PC-3 (cell line): Measurements from ENCODE around the gene KCNK10. TPM values are rescaled to one million over a fixed set of nuclear protein-coding genes. Genes with fewer than 3 reads are reported as not detected.
A peak's percentile ranks its signal among the peaks of the same experiment; 100 is the strongest.

Experiments
- ATAC-seq: fragments of 200-7000 bp; cut with Tn5 transposase; 2 replicates; pipeline ENCODE4 v1.9.1; 2020; ENCODE audit warnings: mild to moderate bottlenecking, moderate library complexity
- BruUV-seq: library from RNA; stranded (reverse); fragments of 400-500 nt; replicated peaks from 2 replicates; lab custom pipeline; 2021; lab: Mats Ljungman, UMichigan
- CTCF ChIA-PET: fragments of 300-600 bp; sonication (Branson Sonifier 250); formaldehyde crosslinking; loops from one replicate; lab custom pipeline; 2022; ENCODE audit warnings: antibody characterized with exemption; lab: Charles Lee
- POLR2A ChIA-PET: fragments of 300-600 bp; sonication (Branson Sonifier 250); formaldehyde crosslinking; loops from one replicate; lab custom pipeline; 2022; ENCODE audit warnings: antibody characterized with exemption; ENCODE audit not compliant: unreplicated experiment; lab: Charles Lee
- DNase-seq: peaks from one replicate; pipeline ENCODE4 v3.0.0-alpha.2; 2015
- H2AFZ ChIP-seq: fragments of 300-600 bp; sonication (generic); 2 replicates; pipeline ENCODE4 v1.6.0; 2016; ENCODE audit warnings: antibody characterized with exemption, low read length
- H3F3A ChIP-seq: fragments of 300-600 bp; sonication (generic); one replicate; pipeline ENCODE4 v1.6.0; 2017; ENCODE audit warnings: antibody characterized with exemption, low read length, control low read depth, mild to moderate bottlenecking; ENCODE audit not compliant: unreplicated experiment
- H3K27ac ChIP-seq: fragments of 300-600 bp; sonication (generic); 2 replicates; pipeline ENCODE4 v1.5.1; 2016; ENCODE audit warnings: mild to moderate bottlenecking, low read length
- H3K27me3 ChIP-seq: fragments of 300-600 bp; sonication (generic); 2 replicates; pipeline ENCODE4 v1.6.1; 2016; ENCODE audit warnings: low read length, mixed read lengths
- H3K36me3 ChIP-seq: fragments of 300-600 bp; sonication (generic); 2 replicates; pipeline ENCODE4 v1.6.1; 2016; ENCODE audit warnings: low read depth, mixed run types, low read length, mixed read lengths
- H3K4me1 ChIP-seq: fragments of 300-600 bp; sonication (generic); 2 replicates; pipeline ENCODE4 v1.5.1; 2016; ENCODE audit warnings: low read length; ENCODE audit not compliant: insufficient read depth
- H3K4me2 ChIP-seq: fragments of 300-600 bp; sonication (generic); 2 replicates; pipeline ENCODE4 v1.6.0; 2016; ENCODE audit warnings: low read length
- H3K4me3 ChIP-seq: fragments of 300-600 bp; sonication (generic); 2 replicates; pipeline ENCODE4 v1.5.1; 2016; ENCODE audit warnings: mild to moderate bottlenecking, low read length, mixed read lengths
- H3K79me2 ChIP-seq: fragments of 300-600 bp; sonication (generic); 2 replicates; pipeline ENCODE4 v1.6.1; 2017; ENCODE audit warnings: low read length, mixed read lengths
- H3K9ac ChIP-seq: fragments of 300-600 bp; sonication (generic); 2 replicates; pipeline ENCODE4 v1.6.0; 2016; ENCODE audit warnings: mild to moderate bottlenecking, low read length
- H3K9me2 ChIP-seq: fragments of 300-600 bp; sonication (generic); replicated peaks from 2 replicates; pipeline ENCODE4 v1.6.1; 2016; ENCODE audit warnings: mixed run types, low read length, mixed read lengths
- H3K9me3 ChIP-seq: fragments of 300-600 bp; sonication (generic); 2 replicates; pipeline ENCODE4 v1.6.1; 2016; ENCODE audit warnings: low read length, mixed read lengths
- H4K20me1 ChIP-seq: fragments of 300-600 bp; sonication (generic); 2 replicates; pipeline ENCODE4 v1.6.1; 2016; ENCODE audit warnings: low read length, mixed read lengths
- EZH2 ChIP-seq: fragments of 300-600 bp; sonication (generic); IDR thresholded peaks from one replicate; pipeline ENCODE4 v1.6.1; 2017; ENCODE audit warnings: antibody characterized with exemption, mild to moderate bottlenecking, low read length; ENCODE audit not compliant: unreplicated experiment
- EZH2phosphoT487 ChIP-seq: fragments of 300-600 bp; sonication (generic); IDR thresholded peaks from 2 replicates; pipeline ENCODE4 v1.6.1; 2018; ENCODE audit warnings: mild to moderate bottlenecking, antibody characterized with exemption, low read length, borderline replicate concordance
- intact Hi-C: fragments of 100-400 bp; cut with micrococcal nuclease; formaldehyde crosslinking; loops from 2 replicates; pipeline ENCODE4 v1.9.0; 2023
- total RNA-seq: library from RNA; depleted of rRNA; stranded (reverse); fragments of >200 nt; gene quantifications from 2 replicates; pipeline ENCODE4 v1.2.3, GENCODE V29; 2014
- TF ChIP-seq, protein P1 (sequence below): fragments of 300-600 bp; sonication (generic); conservative IDR thresholded peaks from 2 replicates; pipeline ENCODE4 v1.5.1; 2017; ENCODE audit warnings: antibody characterized with exemption, low read depth, mild to moderate bottlenecking, low read length

The KCNK10 gene
- total RNA-seq, 1 experiment from 2014 or later = not detected

DNA sequence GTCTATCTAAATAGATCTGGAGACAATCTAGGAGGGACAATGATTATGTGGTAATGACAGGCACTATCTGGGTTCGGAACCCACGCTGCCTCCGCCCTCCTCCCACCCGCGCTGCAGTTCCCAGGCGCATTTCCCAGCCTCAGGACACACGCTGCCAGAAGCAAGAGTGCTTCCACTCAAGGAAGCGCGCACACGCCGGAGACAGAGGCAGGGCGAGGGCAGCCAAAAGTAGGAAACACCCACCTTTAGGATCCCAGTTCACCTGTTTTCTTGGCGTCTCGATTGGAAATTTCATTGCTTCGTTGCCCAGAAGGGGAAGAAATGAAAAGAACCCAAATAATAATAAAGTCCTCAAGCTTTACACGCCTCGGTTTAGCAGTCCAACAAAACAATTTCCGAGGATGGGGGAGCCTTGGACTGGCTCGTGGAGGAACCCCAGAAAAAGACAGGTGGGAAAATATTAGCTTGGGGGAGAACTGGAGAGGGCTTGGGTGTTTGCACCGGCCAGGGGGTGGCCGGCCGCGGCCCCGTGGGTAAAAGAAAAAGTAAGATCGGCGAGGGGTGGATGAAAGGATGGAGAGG is 474 bp downstream of the KCNK10 start:
- peak overlapping the region; percentile 61 for H3K4me2 ChIP-seq
- H3K4me3 ChIP-seq = peak overlapping the region; percentile 16; the same call in 1 of the 2 replicates
- TF ChIP-seq EZH2phosphoT487 = peak; percentile 59
- no peak for TF ChIP-seq EZH2
- TF ChIP-seq, protein P1, sequence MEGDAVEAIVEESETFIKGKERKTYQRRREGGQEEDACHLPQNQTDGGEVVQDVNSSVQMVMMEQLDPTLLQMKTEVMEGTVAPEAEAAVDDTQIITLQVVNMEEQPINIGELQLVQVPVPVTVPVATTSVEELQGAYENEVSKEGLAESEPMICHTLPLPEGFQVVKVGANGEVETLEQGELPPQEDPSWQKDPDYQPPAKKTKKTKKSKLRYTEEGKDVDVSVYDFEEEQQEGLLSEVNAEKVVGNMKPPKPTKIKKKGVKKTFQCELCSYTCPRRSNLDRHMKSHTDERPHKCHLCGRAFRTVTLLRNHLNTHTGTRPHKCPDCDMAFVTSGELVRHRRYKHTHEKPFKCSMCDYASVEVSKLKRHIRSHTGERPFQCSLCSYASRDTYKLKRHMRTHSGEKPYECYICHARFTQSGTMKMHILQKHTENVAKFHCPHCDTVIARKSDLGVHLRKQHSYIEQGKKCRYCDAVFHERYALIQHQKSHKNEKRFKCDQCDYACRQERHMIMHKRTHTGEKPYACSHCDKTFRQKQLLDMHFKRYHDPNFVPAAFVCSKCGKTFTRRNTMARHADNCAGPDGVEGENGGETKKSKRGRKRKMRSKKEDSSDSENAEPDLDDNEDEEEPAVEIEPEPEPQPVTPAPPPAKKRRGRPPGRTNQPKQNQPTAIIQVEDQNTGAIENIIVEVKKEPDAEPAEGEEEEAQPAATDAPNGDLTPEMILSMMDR = no peak
- H3K4me1 ChIP-seq = no peaks in the 10 kb centered on the region
- no peaks in the 10 kb centered on the region for H3K36me3 ChIP-seq
- H3K9me3 ChIP-seq = no peaks in the 10 kb centered on the region
- POLR2A ChIA-PET = no interaction called here
- H3K9ac ChIP-seq = no peak overlapping the region
- no peaks in the 10 kb centered on the region for H3K79me2 ChIP-seq
- H4K20me1 ChIP-seq = no peaks in the 10 kb centered on the region
- H3K27ac ChIP-seq = no peak overlapping the region
- no peaks in the 10 kb centered on the region for H3F3A ChIP-seq
- H2AFZ ChIP-seq = no peak overlapping the region
- intact Hi-C loops = no loop called here
- H3K27me3 ChIP-seq = peaks cover 94% of the 10 kb centered on the region
- CTCF ChIA-PET = no interaction called here
- no TSS peak for BruUV-seq
- ATAC-seq = no peak
- H3K9me2 ChIP-seq = no peaks in the 10 kb centered on the region
- DNase-seq = no peak

DNA sequence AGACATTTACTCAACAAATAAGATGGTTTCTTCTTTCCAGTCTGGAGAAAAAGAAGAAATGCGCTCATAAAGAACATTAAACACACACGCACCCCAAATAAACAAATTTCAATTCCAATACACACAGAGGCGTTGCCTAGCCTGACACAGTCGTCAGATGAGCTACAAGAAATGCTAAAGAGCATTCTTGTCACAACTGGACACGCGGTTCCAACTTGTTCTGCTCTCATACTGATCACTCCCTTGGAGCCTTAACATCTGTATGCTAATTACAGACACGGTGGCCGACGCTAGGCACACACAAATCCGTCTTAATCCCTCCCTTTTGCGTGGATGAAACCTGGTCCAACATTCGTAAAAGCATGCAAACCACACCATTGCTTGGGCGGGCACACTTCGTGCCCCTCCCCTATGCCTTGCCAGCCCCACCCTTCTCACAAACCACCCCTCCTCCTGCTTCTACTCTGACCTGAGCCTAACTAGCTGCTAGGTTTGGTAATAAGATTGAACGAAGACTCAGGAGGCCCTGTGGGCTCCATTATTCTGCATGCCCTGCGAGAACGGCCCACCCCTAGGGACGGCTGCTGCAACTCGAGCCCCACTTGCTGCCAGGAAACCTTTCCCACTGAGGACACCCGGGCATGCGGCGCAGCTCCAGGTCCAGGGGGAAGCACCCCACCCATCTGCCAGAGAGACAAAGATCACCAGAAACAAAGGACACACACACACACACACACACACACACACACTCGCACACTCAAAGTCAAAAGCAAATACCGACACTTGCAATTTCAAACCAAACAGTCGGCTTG is 1.2 kb downstream of the KCNK10 start:
- H3K9ac ChIP-seq = no peak overlapping the region
- ChIA-PET CTCF (no interaction called here), POLR2A (no interaction called here)
- no peaks in the 10 kb centered on the region for H3K9me2 ChIP-seq
- intact Hi-C loops = no loop called here
- no peaks in the 10 kb centered on the region for H3F3A ChIP-seq
- no peak overlapping the region for H3K4me3 ChIP-seq
- H3K27me3 ChIP-seq = peaks cover 94% of the 10 kb centered on the region
- no peaks in the 10 kb centered on the region for H3K79me2 ChIP-seq
- H3K27ac ChIP-seq = no peak overlapping the region
- no peaks in the 10 kb centered on the region for H3K4me1 ChIP-seq
- TF ChIP-seq EZH2 (no peak), EZH2phosphoT487 (no peak)
- TF ChIP-seq, protein P1 = no peak
- H3K9me3 ChIP-seq = no peaks in the 10 kb centered on the region
- H2AFZ ChIP-seq = no peak overlapping the region
- BruUV-seq = no TSS peak
- no peak for ATAC-seq
- DNase-seq = no peak
- H4K20me1 ChIP-seq = no peaks in the 10 kb centered on the region
- H3K4me2 ChIP-seq = no peak overlapping the region
- H3K36me3 ChIP-seq = no peaks in the 10 kb centered on the region

DNA sequence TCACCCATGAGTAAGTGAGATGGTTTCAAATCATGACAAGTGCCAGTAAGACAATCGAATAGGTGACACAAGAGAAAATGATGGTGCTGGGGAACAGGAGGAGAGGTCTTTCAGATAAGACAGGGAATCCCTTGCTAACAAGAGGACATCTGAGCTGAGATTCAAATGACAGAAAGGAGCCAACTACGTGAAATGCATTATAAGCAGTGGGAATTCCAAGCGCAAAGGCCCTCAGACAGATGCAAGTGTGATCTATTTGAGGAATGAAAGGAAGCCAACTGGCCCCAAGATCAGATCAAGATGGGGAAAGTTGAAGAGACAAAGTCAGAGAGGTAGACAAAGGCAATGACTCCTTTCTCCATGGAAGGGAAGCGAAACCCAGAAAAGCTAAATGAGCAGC is 4.7 kb downstream of the KCNK10 start:
- H3K9me3 ChIP-seq = no peaks in the 10 kb centered on the region
- DNase-seq (no peak), ATAC-seq (no peak)
- TF ChIP-seq EZH2phosphoT487 (no peak), EZH2 (no peak)
- TF ChIP-seq, protein P1 = no peak
- intact Hi-C loops = no loop called here
- H3K9ac ChIP-seq = no peak overlapping the region
- no peaks in the 10 kb centered on the region for H4K20me1 ChIP-seq
- ChIA-PET POLR2A (no interaction called here), CTCF (no interaction called here)
- no TSS peak for BruUV-seq
- no peak overlapping the region for H2AFZ ChIP-seq
- H3K79me2 ChIP-seq = no peaks in the 10 kb centered on the region
- no peak overlapping the region for H3K4me3 ChIP-seq
- no peaks in the 10 kb centered on the region for H3K9me2 ChIP-seq
- H3K4me2 ChIP-seq = no peak overlapping the region
- H3K27ac ChIP-seq = no peak overlapping the region
- no peaks in the 10 kb centered on the region for H3F3A ChIP-seq
- no peaks in the 10 kb centered on the region for H3K4me1 ChIP-seq
- H3K27me3 ChIP-seq = peaks cover 72% of the 10 kb centered on the region
- H3K36me3 ChIP-seq = no peaks in the 10 kb centered on the region
